Smooth muscle cell (in vitro differentiated cells): ENCODE results near the gene SGIP1. TPM values are rescaled to one million over a fixed set of nuclear protein-coding genes. Genes with fewer than 3 reads are reported as not detected.

ENCODE experiments used
- DNase-seq: peaks from one replicate; lab custom pipeline; 2025; ENCODE audit not compliant: unreplicated experiment; lab: John Stamatoyannopoulos, UW
- H2AFZ ChIP-seq: fragments of 200-600 bp; sonication (generic); 2 replicates; pipeline ENCODE4 v1.6.0; 2016; ENCODE audit warnings: antibody characterized with exemption, low read depth, mild to moderate bottlenecking
- H3F3A ChIP-seq: fragments of 200-600 bp; sonication (generic); 2 replicates; pipeline ENCODE4 v1.6.0; 2017; ENCODE audit warnings: antibody characterized with exemption, low read depth
- H3K27ac ChIP-seq: fragments of 200-600 bp; sonication (generic); 2 replicates; pipeline ENCODE4 v1.5.1; 2016; ENCODE audit warnings: low read depth, mild to moderate bottlenecking
- H3K27me3 ChIP-seq: fragments of 200-600 bp; sonication (generic); 2 replicates; pipeline ENCODE4 v1.6.1; 2016; ENCODE audit warnings: low read depth, mild to moderate bottlenecking
- H3K36me3 ChIP-seq: fragments of 200-600 bp; sonication (generic); 2 replicates; pipeline ENCODE4 v1.5.1; 2016; ENCODE audit warnings: low read depth
- H3K4me1 ChIP-seq: fragments of 200-600 bp; sonication (generic); 2 replicates; pipeline ENCODE4 v1.5.1; 2016; ENCODE audit warnings: low read depth
- H3K4me2 ChIP-seq: fragments of 200-600 bp; sonication (generic); 2 replicates; pipeline ENCODE4 v1.6.0; 2016; ENCODE audit warnings: mild to moderate bottlenecking
- H3K4me3 ChIP-seq: fragments of 200-600 bp; sonication (generic); 2 replicates; pipeline ENCODE4 v1.5.1; 2016; ENCODE audit warnings: mild to moderate bottlenecking
- H3K79me2 ChIP-seq: fragments of 200-600 bp; sonication (generic); 2 replicates; pipeline ENCODE4 v1.6.0; 2016; ENCODE audit warnings: low read depth, mild to moderate bottlenecking
- H3K9ac ChIP-seq: fragments of 200-600 bp; sonication (generic); 2 replicates; pipeline ENCODE4 v1.6.0; 2016; ENCODE audit warnings: low read depth
- H3K9me3 ChIP-seq: fragments of 200-600 bp; sonication (generic); replicated peaks from 2 replicates; pipeline ENCODE4 v1.5.1; 2016; ENCODE audit warnings: low read depth
- H4K20me1 ChIP-seq: fragments of 200-600 bp; sonication (generic); 2 replicates; pipeline ENCODE4 v1.6.0; 2016; ENCODE audit warnings: low read depth
- WGBS: methylation state at CpG from one replicate; pipeline ENCODE4 v1.1.7; 2016; ENCODE audit warnings: low lambda C conversion rate; 5-methylcytosine and 5-hydroxymethylcytosine counted together
- polyA plus RNA-seq: library from polyadenylated mRNA; unstranded; fragments of >200 nt; fragmentation: Nextera tagmentation; extraction: Ambion mirVana; gene quantifications from 2 replicates; pipeline ENCODE4 v1.2.1, GENCODE V29; 2016
- total RNA-seq: library from RNA; depleted of rRNA; stranded (reverse); fragments of >200 nt; gene quantifications from 2 replicates; pipeline ENCODE4 v1.2.3, GENCODE V29; 2014
- TF ChIP-seq, protein P1 (sequence below): fragments of 200-600 bp; sonication (generic); IDR thresholded peaks from 2 replicates; pipeline ENCODE4 v1.5.1; 2017; ENCODE audit warnings: borderline replicate concordance, mild to moderate bottlenecking, antibody characterized with exemption; ENCODE audit not compliant: insufficient read depth, poor library complexity, severe bottlenecking

Gene SGIP1
- total and polyA plus RNA-seq, 2 experiments from 2014 or later: 0.89 to 3.5 TPM

DNA sequence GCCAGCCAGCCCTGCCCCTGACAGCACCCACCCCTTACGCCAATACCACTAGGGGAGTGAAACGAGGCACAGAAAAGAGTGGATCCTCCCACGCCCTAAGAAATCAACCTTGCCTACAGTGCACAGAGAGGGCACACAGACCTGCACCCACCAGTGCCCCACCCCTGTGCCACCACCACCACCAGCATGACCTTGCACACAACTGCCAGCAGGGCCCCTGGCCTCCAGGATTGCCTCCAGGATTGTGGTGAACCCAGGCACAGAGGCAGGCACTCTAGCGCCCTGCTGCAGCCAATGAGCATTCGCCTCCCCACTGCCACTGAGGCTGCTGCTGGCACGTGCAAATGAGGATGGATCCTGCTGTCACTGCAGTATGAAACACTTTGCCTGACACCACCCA, 23.5 kb upstream of the SGIP1 start:
- Histone ChIP-seq H2AFZ (no peak overlapping the region), H3F3A (no peaks in the 10 kb centered on the region), H3K4me1 (no peaks in the 10 kb centered on the region), H3K9ac (no peak overlapping the region), H4K20me1 (no peaks in the 10 kb centered on the region), H3K27me3 (no peaks in the 10 kb centered on the region), H3K27ac (no peak overlapping the region), H3K79me2 (no peaks in the 10 kb centered on the region), H3K36me3 (no peaks in the 10 kb centered on the region), H3K4me2 (no peak overlapping the region), H3K4me3 (no peak overlapping the region), H3K9me3 (no peaks in the 10 kb centered on the region)
- TF ChIP-seq, protein P1, sequence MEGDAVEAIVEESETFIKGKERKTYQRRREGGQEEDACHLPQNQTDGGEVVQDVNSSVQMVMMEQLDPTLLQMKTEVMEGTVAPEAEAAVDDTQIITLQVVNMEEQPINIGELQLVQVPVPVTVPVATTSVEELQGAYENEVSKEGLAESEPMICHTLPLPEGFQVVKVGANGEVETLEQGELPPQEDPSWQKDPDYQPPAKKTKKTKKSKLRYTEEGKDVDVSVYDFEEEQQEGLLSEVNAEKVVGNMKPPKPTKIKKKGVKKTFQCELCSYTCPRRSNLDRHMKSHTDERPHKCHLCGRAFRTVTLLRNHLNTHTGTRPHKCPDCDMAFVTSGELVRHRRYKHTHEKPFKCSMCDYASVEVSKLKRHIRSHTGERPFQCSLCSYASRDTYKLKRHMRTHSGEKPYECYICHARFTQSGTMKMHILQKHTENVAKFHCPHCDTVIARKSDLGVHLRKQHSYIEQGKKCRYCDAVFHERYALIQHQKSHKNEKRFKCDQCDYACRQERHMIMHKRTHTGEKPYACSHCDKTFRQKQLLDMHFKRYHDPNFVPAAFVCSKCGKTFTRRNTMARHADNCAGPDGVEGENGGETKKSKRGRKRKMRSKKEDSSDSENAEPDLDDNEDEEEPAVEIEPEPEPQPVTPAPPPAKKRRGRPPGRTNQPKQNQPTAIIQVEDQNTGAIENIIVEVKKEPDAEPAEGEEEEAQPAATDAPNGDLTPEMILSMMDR: no peak
- no peak for DNase-seq
- WGBS: 93% methylated on average over 6 of the region's 6 CpGs

DNA sequence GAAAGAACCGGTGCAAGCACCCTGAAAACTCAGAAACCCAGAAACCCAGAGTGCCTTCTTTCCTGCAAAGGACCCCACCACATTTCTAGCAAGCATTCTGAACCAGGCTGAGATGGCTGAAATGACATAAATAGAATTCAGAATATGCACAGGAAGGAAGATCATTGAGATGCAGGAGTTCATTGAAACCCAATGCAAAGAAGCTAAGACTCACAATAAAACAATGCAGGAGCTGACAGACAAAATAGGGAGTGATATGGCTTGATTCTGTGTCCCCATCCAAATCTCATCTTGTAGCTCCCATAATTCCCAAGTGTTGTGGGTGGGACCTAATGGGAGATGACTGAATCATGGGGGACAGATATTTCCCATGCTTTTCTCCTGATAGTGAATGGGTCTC, 22.8 kb upstream of the SGIP1 start:
- Histone ChIP-seq H2AFZ (no peak overlapping the region), H4K20me1 (no peaks in the 10 kb centered on the region), H3F3A (no peaks in the 10 kb centered on the region), H3K36me3 (no peaks in the 10 kb centered on the region), H3K9me3 (no peaks in the 10 kb centered on the region), H3K4me2 (no peak overlapping the region), H3K79me2 (no peaks in the 10 kb centered on the region), H3K27me3 (no peaks in the 10 kb centered on the region), H3K9ac (no peak overlapping the region), H3K4me1 (no peaks in the 10 kb centered on the region), H3K4me3 (no peak overlapping the region), H3K27ac (no peak overlapping the region)
- DNase-seq: no peak
- 94% methylated on average over 1 of the region's 1 CpG for WGBS
- TF ChIP-seq, protein P1: no peak

DNA sequence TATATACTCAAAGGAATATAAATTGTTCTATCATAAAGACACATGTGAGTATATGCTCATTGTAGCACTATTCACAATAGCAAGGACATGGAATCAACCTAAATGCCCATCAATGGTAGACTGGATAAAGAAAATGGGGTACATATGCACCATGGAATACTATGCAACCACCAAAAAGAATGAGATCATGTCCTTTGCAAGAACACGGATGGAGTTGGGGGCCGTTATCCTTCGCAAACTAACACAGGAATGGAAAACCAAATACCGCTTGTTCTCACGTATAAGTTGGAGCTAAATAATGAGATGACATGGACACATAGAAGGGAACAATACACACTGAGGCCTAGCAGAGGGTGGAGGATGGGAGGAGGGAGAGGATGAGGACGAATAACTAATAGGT, 16.0 kb upstream of the SGIP1 start:
- Histone ChIP-seq H3K9ac (no peak overlapping the region), H4K20me1 (no peaks in the 10 kb centered on the region), H3K4me2 (no peak overlapping the region), H3K9me3 (no peaks in the 10 kb centered on the region), H3K4me1 (no peaks in the 10 kb centered on the region), H3K27ac (no peak overlapping the region), H3K4me3 (no peak overlapping the region), H3K79me2 (no peaks in the 10 kb centered on the region), H3K36me3 (no peaks in the 10 kb centered on the region), H3F3A (peaks cover 6% of the 10 kb centered on the region), H3K27me3 (no peaks in the 10 kb centered on the region), H2AFZ (no peak overlapping the region)
- TF ChIP-seq, protein P1: no peak
- WGBS: 78% methylated on average over 6 of the region's 6 CpGs
- DNase-seq: no peak

DNA sequence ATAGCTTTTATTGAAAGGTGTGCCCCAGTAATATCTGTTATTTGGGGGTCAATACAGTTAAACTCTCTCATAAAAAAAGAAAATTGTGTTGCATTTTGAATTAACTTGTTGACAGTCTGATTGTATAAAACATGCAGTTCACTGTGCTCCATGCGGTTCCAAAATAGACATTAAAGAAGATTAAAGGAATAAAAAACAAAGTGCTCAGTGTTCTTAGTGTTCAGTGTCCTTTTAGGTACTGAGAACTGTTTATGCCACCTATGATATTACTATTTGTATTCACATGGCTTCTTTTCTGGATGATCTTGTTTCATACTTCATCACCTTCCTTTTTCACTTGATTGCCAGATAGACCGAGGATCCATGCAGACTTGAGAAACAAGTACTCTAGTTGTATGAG, 15.3 kb upstream of the SGIP1 start:
- no peaks in the 10 kb centered on the region for H3K9me3 ChIP-seq
- H3K4me2 ChIP-seq: no peak overlapping the region
- no peak overlapping the region for H3K9ac ChIP-seq
- H3K79me2 ChIP-seq: no peaks in the 10 kb centered on the region
- no peak overlapping the region for H2AFZ ChIP-seq
- H3F3A ChIP-seq: peaks cover 6% of the 10 kb centered on the region
- no peaks in the 10 kb centered on the region for H3K27me3 ChIP-seq
- H3K4me3 ChIP-seq: no peak overlapping the region
- H4K20me1 ChIP-seq: no peaks in the 10 kb centered on the region
- TF ChIP-seq, protein P1: no peak
- no peak overlapping the region for H3K27ac ChIP-seq
- H3K36me3 ChIP-seq: no peaks in the 10 kb centered on the region
- H3K4me1 ChIP-seq: no peaks in the 10 kb centered on the region
- DNase-seq: no peak
- 98% methylated on average over 2 of the region's 2 CpGs for WGBS
